ENCODE measurements around the gene NEDD9.

Gene NEDD9

DNA sequence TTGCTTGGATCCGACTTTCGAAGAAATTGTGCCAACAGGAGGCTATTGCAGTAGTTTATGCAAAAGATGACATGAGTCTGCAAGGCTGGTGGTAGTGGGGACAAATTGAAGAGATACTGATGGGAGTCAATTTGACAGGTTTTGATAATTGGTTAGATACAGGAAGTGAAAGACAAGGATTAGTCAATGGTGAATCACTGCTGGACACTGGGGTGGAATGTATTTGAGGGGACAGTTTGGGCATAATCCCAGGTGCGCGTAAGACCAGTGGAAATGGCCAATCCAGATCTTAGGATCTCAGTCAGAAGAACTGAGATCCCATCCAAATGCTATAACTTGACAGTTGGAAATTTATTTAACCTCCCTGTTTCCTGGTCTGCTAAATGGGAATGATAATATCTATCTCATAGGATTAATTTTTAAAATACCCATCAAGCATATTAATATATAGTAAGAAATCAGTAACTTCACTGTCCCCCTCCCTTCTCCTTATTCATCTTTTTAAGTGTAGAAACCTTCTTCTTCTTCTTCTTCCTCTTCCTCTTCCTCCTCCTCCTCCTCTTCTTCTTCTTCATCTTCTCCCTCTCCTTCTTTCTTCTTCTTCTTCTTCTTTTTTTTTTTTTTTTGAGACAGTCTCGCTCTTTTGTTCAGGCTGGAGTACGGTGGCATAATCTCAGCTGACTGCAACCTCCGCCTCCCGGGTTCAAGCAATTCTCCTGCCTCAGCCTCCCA is 90.0 kb downstream of the NEDD9 start:
- no peak overlapping the region for H2AFZ ChIP-seq (ENCODE audit: low read depth, low read length, severe bottlenecking)
- H3K27me3 ChIP-seq (ENCODE audit: low read length): no peaks in the 10 kb centered on the region
- H3K4me3 ChIP-seq (ENCODE audit: insufficient read depth, low read length, poor library complexity, severe bottlenecking): no peak overlapping the region
- peaks cover 9% of the 10 kb centered on the region for H3K36me3 ChIP-seq (ENCODE audit: low read length)
- no peak overlapping the region for H3K27ac ChIP-seq (ENCODE audit: low read depth, low read length)
- no peaks in the 10 kb centered on the region for H3K9me2 ChIP-seq (replicated peaks; ENCODE audit: insufficient read depth, low read length)
- no peaks in the 10 kb centered on the region for H4K20me1 ChIP-seq (ENCODE audit: low read depth, low read length)
- H3K9ac ChIP-seq (ENCODE audit: low read length): no peak overlapping the region
- no peaks in the 10 kb centered on the region for H3K9me3 ChIP-seq (ENCODE audit: insufficient read depth, low read length)
- TF ChIP-seq, protein P1, sequence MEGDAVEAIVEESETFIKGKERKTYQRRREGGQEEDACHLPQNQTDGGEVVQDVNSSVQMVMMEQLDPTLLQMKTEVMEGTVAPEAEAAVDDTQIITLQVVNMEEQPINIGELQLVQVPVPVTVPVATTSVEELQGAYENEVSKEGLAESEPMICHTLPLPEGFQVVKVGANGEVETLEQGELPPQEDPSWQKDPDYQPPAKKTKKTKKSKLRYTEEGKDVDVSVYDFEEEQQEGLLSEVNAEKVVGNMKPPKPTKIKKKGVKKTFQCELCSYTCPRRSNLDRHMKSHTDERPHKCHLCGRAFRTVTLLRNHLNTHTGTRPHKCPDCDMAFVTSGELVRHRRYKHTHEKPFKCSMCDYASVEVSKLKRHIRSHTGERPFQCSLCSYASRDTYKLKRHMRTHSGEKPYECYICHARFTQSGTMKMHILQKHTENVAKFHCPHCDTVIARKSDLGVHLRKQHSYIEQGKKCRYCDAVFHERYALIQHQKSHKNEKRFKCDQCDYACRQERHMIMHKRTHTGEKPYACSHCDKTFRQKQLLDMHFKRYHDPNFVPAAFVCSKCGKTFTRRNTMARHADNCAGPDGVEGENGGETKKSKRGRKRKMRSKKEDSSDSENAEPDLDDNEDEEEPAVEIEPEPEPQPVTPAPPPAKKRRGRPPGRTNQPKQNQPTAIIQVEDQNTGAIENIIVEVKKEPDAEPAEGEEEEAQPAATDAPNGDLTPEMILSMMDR (IDR thresholded peaks at IDR 0.05; ENCODE audit: insufficient read depth, low read length, poor library complexity, severe bottlenecking): no peak
- TF ChIP-seq EZH2phosphoT487 (conservative IDR thresholded peaks at IDR 0.05; ENCODE audit: low read length): no peak
- H3K79me2 ChIP-seq (ENCODE audit: insufficient read depth, low read length): no peaks in the 10 kb centered on the region
- H3K4me2 ChIP-seq (ENCODE audit: low read depth, low read length, poor library complexity, severe bottlenecking): no peak overlapping the region
- peaks cover 4% of the 10 kb centered on the region; the same call in 1 of the 2 replicates for H3F3A ChIP-seq (ENCODE audit: insufficient read depth)

DNA sequence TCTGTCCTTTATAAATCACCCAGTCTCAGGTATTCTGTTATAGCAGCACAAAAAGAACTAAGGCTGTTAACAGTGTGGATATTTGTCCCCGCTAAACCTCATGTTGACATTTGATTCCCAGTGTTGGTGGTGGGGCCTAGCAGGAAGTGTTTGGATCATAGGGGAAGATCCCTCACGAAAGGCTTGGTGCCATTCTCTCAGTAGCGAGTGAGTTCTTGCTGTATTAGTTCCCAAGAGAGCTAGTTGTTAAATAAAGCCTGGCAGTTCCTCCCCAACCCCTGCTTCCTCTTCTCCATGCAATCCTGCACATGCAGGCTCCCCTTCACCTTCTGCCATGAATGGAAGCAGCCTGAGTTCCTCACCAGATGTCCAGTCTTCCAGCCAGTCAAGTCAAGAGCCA is 91.2 kb downstream of the NEDD9 start:
- Histone ChIP-seq H3K9me3 (ENCODE audit: insufficient read depth, low read length) (no peaks in the 10 kb centered on the region), H3K27ac (ENCODE audit: low read depth, low read length) (no peak overlapping the region), H3K4me3 (ENCODE audit: insufficient read depth, low read length, poor library complexity, severe bottlenecking) (no peak overlapping the region), H3K36me3 (ENCODE audit: low read length) (peaks cover 17% of the 10 kb centered on the region), H3K9me2 (replicated peaks; ENCODE audit: insufficient read depth, low read length) (no peaks in the 10 kb centered on the region), H3K4me2 (ENCODE audit: low read depth, low read length, poor library complexity, severe bottlenecking) (no peak overlapping the region), H3K9ac (ENCODE audit: low read length) (no peak overlapping the region), H2AFZ (ENCODE audit: low read depth, low read length, severe bottlenecking) (no peak overlapping the region), H3K27me3 (ENCODE audit: low read length) (no peaks in the 10 kb centered on the region), H4K20me1 (ENCODE audit: low read depth, low read length) (no peaks in the 10 kb centered on the region), H3K79me2 (ENCODE audit: insufficient read depth, low read length) (no peaks in the 10 kb centered on the region), H3F3A (ENCODE audit: insufficient read depth) (peaks cover 5% of the 10 kb centered on the region)
- TF ChIP-seq, protein P1 (IDR thresholded peaks at IDR 0.05; ENCODE audit: insufficient read depth, low read length, poor library complexity, severe bottlenecking): no peak
- TF ChIP-seq EZH2phosphoT487 (conservative IDR thresholded peaks at IDR 0.05; ENCODE audit: low read length): no peak

DNA sequence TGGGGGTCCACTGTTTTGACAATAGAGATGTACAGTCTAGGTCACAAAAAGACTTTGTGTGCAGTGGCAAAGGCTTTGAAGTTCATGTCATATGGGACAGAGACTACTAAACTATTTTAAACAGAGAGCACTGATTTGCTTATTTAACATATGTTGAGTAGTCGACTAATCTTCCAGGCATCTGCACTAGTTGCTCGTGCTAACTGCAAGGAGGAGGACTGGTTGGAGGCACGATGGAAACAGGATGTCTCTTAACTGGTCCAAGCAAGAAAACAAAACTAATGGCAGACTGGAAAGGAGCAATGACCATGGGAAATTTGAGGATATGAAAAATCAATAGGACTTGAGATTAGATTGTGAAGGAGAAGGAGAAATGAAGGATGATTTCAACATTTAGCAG is 92.4 kb downstream of the NEDD9 start:
- no peaks in the 10 kb centered on the region for H4K20me1 ChIP-seq (ENCODE audit: low read depth, low read length)
- H3K9me2 ChIP-seq (replicated peaks; ENCODE audit: insufficient read depth, low read length): no peaks in the 10 kb centered on the region
- no peak overlapping the region for H3K4me3 ChIP-seq (ENCODE audit: insufficient read depth, low read length, poor library complexity, severe bottlenecking)
- TF ChIP-seq, protein P1 (IDR thresholded peaks at IDR 0.05; ENCODE audit: insufficient read depth, low read length, poor library complexity, severe bottlenecking): no peak
- H2AFZ ChIP-seq (ENCODE audit: low read depth, low read length, severe bottlenecking): no peak overlapping the region
- peaks cover 29% of the 10 kb centered on the region for H3K36me3 ChIP-seq (ENCODE audit: low read length)
- H3F3A ChIP-seq (ENCODE audit: insufficient read depth): peaks cover 8% of the 10 kb centered on the region
- H3K79me2 ChIP-seq (ENCODE audit: insufficient read depth, low read length): no peaks in the 10 kb centered on the region
- H3K27me3 ChIP-seq (ENCODE audit: low read length): no peaks in the 10 kb centered on the region
- H3K9ac ChIP-seq (ENCODE audit: low read length): no peak overlapping the region
- H3K9me3 ChIP-seq (ENCODE audit: insufficient read depth, low read length): no peaks in the 10 kb centered on the region
- no peak overlapping the region for H3K27ac ChIP-seq (ENCODE audit: low read depth, low read length)
- no peak overlapping the region for H3K4me2 ChIP-seq (ENCODE audit: low read depth, low read length, poor library complexity, severe bottlenecking)

Data from SU-DHL-6 (cell line).